Lower lobe of right lung (tissue), 2 donors: ENCODE measurements around the gene MAP3K19. TPM values are rescaled to one million over a fixed set of nuclear protein-coding genes. Genes with fewer than 3 reads are reported as not detected.
"Not testable (repeated sequence)": the region's sequence is repeated elsewhere in the genome, so short reads cannot be mapped to it uniquely, and the experiment has no call there.

Source experiments
- ATAC-seq, 2 donors: fragments of 200-7000 bp; cut with Tn5 transposase; one replicate each; pipeline ENCODE4 v1.9.1; 2020 to 2022; ENCODE audit warnings: mild to moderate bottlenecking in 2 of 2, moderate library complexity in 2 of 2
- DNase-seq: peaks from one replicate; pipeline ENCODE4 v3.0.0-alpha.2; 2020
- H3K27ac ChIP-seq: fragments of 200-600 bp; one replicate; pipeline ENCODE4 v1.8.0; 2022
- H3K27me3 ChIP-seq: fragments of 200-600 bp; one replicate; pipeline ENCODE4 v1.8.0; 2022; ENCODE audit warnings: low read depth
- H3K36me3 ChIP-seq: fragments of 200-600 bp; one replicate; pipeline ENCODE4 v1.8.0; 2022; ENCODE audit warnings: mild to moderate bottlenecking
- H3K4me1 ChIP-seq: fragments of 200-600 bp; one replicate; pipeline ENCODE4 v1.8.0; 2022
- H3K4me3 ChIP-seq: fragments of 200-600 bp; one replicate; pipeline ENCODE4 v1.8.0; 2022; ENCODE audit warnings: mild to moderate bottlenecking
- H3K9me3 ChIP-seq: fragments of 200-600 bp; one replicate; pipeline ENCODE4 v1.8.0; 2022
- intact Hi-C: fragments of 100-400 bp; cut with DNase I; formaldehyde crosslinking; loops from one replicate; pipeline ENCODE4 v1.11.0; 2022
- total RNA-seq: library from RNA; stranded (reverse); fragmentation: NEBNext Ultra II Directional; extraction: Animal tissue kit (Norgen Biotek cat#: 25700); gene quantifications from one replicate; pipeline ENCODE4 v1.2.1, GENCODE V29; 2021
- TF ChIP-seq, protein P1 (sequence below): fragments of 200-600 bp; IDR thresholded peaks from one replicate; pipeline ENCODE4 v1.8.0; 2022; ENCODE audit warnings: antibody characterized with exemption, mild to moderate bottlenecking
- donor health status: DM: no; HTN: yes; CAD: no; lungs with severe emphysema.

MAP3K19 gene
- total RNA-seq, 1 donor from 2014 or later, result 7.2 TPM

DNA sequence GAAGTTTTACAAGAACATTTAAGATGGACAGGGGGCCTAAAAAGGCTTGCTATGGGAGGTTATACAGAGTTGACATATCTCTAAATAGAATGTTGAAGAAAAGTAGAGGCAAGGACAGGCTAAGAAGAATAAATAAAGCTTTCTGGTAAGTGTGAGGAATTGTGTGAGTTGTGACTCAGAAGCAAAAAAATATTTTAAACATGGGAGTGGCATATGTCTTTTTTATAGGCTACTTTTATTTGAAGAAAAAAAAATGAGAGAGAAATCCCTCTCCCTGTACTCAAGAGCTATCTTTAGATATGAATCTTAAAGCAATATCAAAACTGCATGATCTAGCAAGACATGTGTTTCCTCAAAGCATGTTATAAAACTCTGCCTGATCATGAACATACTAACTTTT lies 45.9 kb upstream of the MAP3K19 start:
- Histone ChIP-seq H3K27me3 (no peaks in the 10 kb centered on the region), H3K36me3 (peaks cover 43% of the 10 kb centered on the region), H3K27ac (no peak overlapping the region), H3K4me3 (no peak overlapping the region), H3K4me1 (no peaks in the 10 kb centered on the region), H3K9me3 (no peaks in the 10 kb centered on the region)
- DNase-seq (no peak), ATAC-seq (no peak)
- intact Hi-C loops, result no loop called here
- TF ChIP-seq, protein P1, sequence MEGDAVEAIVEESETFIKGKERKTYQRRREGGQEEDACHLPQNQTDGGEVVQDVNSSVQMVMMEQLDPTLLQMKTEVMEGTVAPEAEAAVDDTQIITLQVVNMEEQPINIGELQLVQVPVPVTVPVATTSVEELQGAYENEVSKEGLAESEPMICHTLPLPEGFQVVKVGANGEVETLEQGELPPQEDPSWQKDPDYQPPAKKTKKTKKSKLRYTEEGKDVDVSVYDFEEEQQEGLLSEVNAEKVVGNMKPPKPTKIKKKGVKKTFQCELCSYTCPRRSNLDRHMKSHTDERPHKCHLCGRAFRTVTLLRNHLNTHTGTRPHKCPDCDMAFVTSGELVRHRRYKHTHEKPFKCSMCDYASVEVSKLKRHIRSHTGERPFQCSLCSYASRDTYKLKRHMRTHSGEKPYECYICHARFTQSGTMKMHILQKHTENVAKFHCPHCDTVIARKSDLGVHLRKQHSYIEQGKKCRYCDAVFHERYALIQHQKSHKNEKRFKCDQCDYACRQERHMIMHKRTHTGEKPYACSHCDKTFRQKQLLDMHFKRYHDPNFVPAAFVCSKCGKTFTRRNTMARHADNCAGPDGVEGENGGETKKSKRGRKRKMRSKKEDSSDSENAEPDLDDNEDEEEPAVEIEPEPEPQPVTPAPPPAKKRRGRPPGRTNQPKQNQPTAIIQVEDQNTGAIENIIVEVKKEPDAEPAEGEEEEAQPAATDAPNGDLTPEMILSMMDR, result no peak

DNA sequence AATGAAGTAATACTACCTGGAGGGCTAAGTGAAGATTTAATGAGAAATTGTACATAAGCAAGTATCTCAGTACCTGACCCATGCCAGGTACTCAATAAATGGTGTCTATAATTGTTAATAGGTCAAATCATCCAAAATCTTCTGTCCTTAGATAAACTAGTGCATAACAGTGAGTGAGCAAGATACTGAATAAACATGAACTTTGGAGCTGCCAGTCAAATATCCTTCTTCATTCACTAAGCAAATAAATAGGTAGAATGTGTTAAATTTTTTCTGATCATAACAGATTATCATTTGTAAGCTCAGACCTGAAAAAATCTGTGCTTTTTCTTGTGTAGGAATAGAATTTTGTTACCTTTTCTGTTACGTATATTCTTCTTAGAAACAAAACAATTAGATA lies 44.4 kb upstream of the MAP3K19 start:
- Histone ChIP-seq H3K36me3 (peaks cover 39% of the 10 kb centered on the region), H3K4me3 (no peak overlapping the region), H3K27me3 (no peaks in the 10 kb centered on the region), H3K9me3 (no peaks in the 10 kb centered on the region), H3K27ac (no peak overlapping the region), H3K4me1 (no peaks in the 10 kb centered on the region)
- intact Hi-C loops, result no loop called here
- ATAC-seq (no peak), DNase-seq (no peak)
- TF ChIP-seq, protein P1, result no peak

DNA sequence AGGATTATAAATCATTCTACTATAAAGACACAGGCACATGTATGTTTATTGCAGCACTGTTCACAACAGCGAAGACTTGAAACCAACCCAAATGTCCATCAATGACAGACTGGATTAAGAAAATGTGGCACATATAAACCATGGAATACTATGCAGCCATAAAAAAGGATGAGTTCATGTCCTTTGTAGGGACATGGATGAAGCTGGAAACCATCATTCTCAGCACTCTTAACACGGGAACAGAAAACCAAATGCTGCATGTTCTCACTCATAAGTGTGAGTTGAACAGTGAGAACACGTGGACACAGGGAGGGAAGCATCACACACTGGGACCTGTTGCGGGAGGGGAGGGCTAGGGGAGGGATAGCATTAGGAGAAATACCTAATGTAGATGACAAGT lies 42.4 kb upstream of the MAP3K19 start:
- H3K27me3 ChIP-seq, H3K9me3 ChIP-seq, intact Hi-C loops, H3K4me3 ChIP-seq, H3K27ac ChIP-seq, H3K4me1 ChIP-seq, ATAC-seq, DNase-seq: not testable (repeated sequence)
- peaks cover 26% of the 10 kb centered on the region for H3K36me3 ChIP-seq

DNA sequence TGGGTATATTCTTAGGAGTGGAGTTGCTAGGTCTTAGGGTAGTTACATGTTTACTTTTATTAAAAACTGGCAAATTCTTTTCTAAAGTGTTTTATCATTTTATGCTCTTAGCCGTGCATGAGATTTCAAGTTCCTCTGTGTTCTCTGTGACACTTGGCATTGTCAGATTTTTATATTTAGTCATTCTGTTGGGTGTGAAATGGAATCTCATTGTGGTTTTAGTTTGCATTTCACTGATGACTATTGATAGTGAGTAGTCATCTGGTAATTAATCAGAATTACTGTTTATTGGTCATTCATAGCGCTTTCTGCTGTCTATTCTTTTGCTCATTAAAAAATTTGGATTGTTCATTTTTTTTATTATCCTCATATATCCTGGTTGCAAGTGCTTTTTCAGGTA lies 39.0 kb upstream of the MAP3K19 start:
- DNase-seq, result no peak
- TF ChIP-seq, protein P1, result no peak
- intact Hi-C loops, result no loop called here
- Histone ChIP-seq H3K36me3 (peaks cover 16% of the 10 kb centered on the region), H3K4me3 (no peak overlapping the region), H3K9me3 (no peaks in the 10 kb centered on the region), H3K27me3 (no peaks in the 10 kb centered on the region), H3K27ac (no peak overlapping the region), H3K4me1 (no peaks in the 10 kb centered on the region)
- ATAC-seq, result no peak

GRCh38 chr2:135078417-135078816 lies 31.2 kb upstream of the MAP3K19 start:
- intact Hi-C loops, result no loop called here
- H3K4me1 ChIP-seq, result no peaks in the 10 kb centered on the region

GRCh38 chr2:135076556-135076955 lies 29.3 kb upstream of the MAP3K19 start:
- intact Hi-C loops, result no loop called here
- TF ChIP-seq, protein P1, result no peak
- ATAC-seq (no peak), DNase-seq (no peak)
- Histone ChIP-seq H3K27ac (no peak overlapping the region), H3K9me3 (peaks cover 11% of the 10 kb centered on the region), H3K27me3 (no peaks in the 10 kb centered on the region), H3K4me1 (no peaks in the 10 kb centered on the region), H3K4me3 (no peak overlapping the region), H3K36me3 (no peaks in the 10 kb centered on the region)

More at GRCh38 chr2:135078417-135078816, 31.2 kb upstream of the MAP3K19 start:
- TF ChIP-seq, protein P1, result no peak
- Histone ChIP-seq H3K9me3 (no peaks in the 10 kb centered on the region), H3K27me3 (no peaks in the 10 kb centered on the region), H3K36me3 (peaks cover 12% of the 10 kb centered on the region), H3K27ac (no peak overlapping the region), H3K4me3 (no peak overlapping the region)
- DNase-seq (no peak), ATAC-seq (no peak)
